Muscle layer of colon (tissue), 2 donors: ENCODE results near the gene HPGDS.
"Not testable (repeated sequence)": the region's sequence is repeated elsewhere in the genome, so short reads cannot be mapped to it uniquely, and the experiment has no call there.

Experiments
- H3K27ac ChIP-seq: one replicate; pipeline ENCODE4 v1.7.0; 2013; ENCODE audit warnings: low read depth, mild to moderate bottlenecking, low read length, moderate library complexity
- H3K27me3 ChIP-seq, 2 donors: one replicate each; pipeline ENCODE4 v1.7.0; 2013; ENCODE audit warnings: low read length in 2 of 2, mild to moderate bottlenecking in 2 of 2; ENCODE audit not compliant: insufficient read depth in 2 of 2, control insufficient read depth in 1 of 2
- H3K36me3 ChIP-seq: one replicate; pipeline ENCODE4 v1.7.0; 2013; ENCODE audit warnings: mild to moderate bottlenecking, low read length; ENCODE audit not compliant: insufficient read depth
- H3K4me1 ChIP-seq: one replicate; pipeline ENCODE4 v1.7.0; 2013; ENCODE audit warnings: mild to moderate bottlenecking, low read length; ENCODE audit not compliant: insufficient read depth
- H3K4me3 ChIP-seq, 2 donors: one replicate each; pipeline ENCODE4 v1.7.0; 2013; ENCODE audit warnings: low read length in 2 of 2, low read depth in 1 of 2, mild to moderate bottlenecking in 1 of 2, moderate library complexity in 1 of 2
- H3K9ac ChIP-seq: one replicate; pipeline ENCODE4 v1.7.0; 2013; ENCODE audit warnings: low read length
- H3K9me3 ChIP-seq: one replicate; pipeline ENCODE4 v1.7.0; 2013; ENCODE audit warnings: mild to moderate bottlenecking, low read length
- donor health status: abdominal sarcoma.
- donor health status: Adenocarcinoma of cecum.

Gene HPGDS

DNA sequence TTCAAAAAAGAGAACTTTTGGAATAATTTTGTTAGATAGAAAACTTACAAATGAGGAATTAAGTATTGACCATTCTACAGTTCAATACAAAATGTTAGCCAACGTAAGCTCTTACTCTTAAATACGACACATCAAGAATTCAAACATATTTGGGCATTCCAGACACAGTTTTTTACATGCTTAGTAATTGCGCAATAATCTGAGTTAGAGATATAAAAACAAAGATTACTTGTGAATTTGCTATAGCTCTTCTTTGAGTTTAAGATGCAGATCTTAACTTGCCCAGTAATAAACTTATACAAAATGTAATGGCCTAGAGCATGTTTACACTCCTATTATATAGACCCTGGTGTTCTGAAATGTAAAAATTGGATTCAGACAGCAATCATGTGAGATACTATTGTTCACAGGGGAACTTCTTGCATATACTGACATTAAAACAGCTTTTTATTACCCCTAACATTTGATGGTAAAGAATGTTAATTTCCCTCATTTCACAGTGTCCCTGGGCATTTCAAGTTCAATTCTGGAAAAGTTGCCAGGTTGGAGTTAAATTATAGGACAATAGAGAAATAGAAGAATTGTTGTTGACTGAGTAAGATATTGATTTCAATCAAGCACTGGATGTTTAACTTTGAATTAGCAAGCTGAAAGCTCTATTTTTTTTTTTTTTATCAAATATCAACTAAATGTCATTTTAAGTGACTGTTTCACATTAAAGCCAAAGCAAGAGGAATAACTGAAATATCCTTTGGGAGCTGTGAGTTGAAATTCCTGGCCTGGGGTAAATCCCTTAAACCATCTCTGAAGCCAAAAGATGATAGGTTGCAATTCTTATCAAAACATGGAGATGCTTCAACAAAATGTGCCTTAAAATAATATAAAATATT is 910 bp downstream of the HPGDS start:
- Histone ChIP-seq H3K4me1 (no peaks in the 10 kb centered on the region), H3K4me3 (no peak overlapping the region), H3K9ac (no peak overlapping the region), H3K36me3 (no peaks in the 10 kb centered on the region), H3K27me3 (no peaks in the 10 kb centered on the region), H3K27ac (no peak overlapping the region), H3K9me3 (no peaks in the 10 kb centered on the region)

DNA sequence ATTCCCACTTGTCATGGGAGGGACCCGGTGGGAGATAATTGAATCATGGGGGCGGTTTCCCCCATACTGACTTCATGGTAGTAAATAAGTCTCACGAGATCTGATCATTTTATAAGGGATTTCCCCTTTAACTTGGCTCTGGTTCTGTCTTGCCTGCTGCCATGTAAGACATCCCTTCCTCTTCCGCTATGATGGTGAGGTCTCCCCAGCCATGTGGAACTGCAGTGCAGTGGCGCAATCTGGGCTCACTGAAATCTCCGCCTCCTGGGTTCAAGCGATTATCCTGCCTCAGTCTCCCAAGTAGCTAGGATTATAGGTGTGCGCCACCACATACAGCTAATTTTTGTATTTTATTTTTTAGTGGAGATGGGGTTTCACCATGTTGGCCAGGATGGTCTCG is 2.9 kb downstream of the HPGDS start:
- no peak overlapping the region for H3K27ac ChIP-seq
- no peaks in the 10 kb centered on the region for H3K9me3 ChIP-seq
- no peaks in the 10 kb centered on the region for H3K27me3 ChIP-seq
- no peaks in the 10 kb centered on the region for H3K4me1 ChIP-seq
- H3K9ac ChIP-seq: no peak overlapping the region
- no peak overlapping the region for H3K4me3 ChIP-seq
- H3K36me3 ChIP-seq: no peaks in the 10 kb centered on the region

DNA sequence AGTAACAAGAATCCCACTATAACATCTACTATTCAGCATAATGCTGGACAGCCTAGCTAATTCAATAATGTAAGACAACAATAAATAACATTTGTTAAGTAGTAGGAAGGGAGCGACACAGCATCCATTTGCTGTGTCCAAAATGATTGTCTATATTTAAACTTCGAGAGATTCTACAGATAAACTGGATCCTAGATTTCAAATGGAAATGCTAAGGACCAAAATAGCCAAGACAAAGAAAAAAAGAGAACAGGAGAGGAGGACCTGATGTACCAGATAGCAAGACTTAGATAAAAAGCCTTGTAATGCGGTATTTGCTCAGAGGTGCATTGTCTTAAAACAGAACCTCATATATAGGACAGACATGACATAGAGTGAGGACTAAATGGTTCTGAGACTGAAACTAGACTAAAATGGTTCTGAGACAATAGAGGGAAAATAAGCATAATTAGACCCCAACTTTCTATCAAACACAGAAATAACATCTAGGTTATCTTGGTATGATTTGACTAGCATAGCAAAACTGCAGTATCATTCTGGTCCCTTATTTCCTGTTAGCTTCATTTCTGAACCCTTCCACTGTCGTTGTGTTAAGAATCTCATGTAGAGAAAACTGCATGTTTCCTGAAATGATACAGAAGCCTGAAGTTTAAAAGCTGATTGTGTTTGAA is 3.8 kb downstream of the HPGDS start:
- no peak overlapping the region for H3K4me3 ChIP-seq
- no peak overlapping the region for H3K9ac ChIP-seq
- no peak overlapping the region for H3K27ac ChIP-seq
- no peaks in the 10 kb centered on the region for H3K9me3 ChIP-seq
- no peaks in the 10 kb centered on the region for H3K4me1 ChIP-seq
- no peaks in the 10 kb centered on the region for H3K27me3 ChIP-seq
- H3K36me3 ChIP-seq: no peaks in the 10 kb centered on the region

DNA sequence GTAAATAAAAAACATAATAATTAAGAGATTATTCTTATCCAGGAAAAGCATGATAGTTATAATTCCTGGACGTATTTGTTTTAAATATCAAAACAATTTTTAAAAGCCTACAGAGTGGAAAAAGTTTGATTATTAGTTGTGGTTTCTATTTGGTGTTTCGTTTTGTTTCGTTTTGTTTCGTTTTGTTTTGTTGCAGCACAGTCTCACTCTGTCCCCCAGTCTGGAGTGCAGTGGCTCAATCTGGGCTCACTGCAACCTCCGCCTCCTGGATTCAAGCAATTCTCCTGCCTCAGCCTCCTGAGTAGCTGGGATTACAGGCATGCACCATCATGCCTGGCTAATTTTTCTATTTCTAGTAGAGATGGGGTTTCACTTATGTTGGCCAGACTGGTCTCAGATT is 5.8 kb downstream of the HPGDS start:
- H3K9ac ChIP-seq, H3K36me3 ChIP-seq, H3K4me1 ChIP-seq, H3K4me3 ChIP-seq, H3K9me3 ChIP-seq, H3K27me3 ChIP-seq, H3K27ac ChIP-seq: not testable (repeated sequence)

DNA sequence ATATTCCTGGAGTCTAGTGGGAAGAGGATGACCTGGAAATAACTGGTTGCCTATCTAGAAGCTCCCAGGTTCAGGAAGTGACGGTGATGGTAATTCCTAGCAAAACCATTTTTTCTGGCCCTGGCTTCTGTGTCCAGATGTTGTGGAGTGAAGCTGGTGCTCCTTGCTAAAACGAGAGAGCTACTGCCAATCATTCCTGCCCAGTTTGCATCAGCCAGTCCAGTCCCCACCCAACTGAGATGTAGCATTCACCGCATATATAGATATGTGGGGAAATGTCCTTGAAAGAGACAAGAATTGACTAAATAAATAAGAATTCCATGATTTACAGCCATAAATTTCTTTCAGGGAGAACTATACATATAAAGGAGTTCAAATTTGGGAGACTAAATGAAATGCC is 6.3 kb downstream of the HPGDS start:
- H3K4me3 ChIP-seq: no peak overlapping the region
- no peak overlapping the region for H3K27ac ChIP-seq
- no peaks in the 10 kb centered on the region for H3K27me3 ChIP-seq
- no peaks in the 10 kb centered on the region for H3K9me3 ChIP-seq
- H3K4me1 ChIP-seq: no peaks in the 10 kb centered on the region
- no peak overlapping the region for H3K9ac ChIP-seq
- no peaks in the 10 kb centered on the region for H3K36me3 ChIP-seq

DNA sequence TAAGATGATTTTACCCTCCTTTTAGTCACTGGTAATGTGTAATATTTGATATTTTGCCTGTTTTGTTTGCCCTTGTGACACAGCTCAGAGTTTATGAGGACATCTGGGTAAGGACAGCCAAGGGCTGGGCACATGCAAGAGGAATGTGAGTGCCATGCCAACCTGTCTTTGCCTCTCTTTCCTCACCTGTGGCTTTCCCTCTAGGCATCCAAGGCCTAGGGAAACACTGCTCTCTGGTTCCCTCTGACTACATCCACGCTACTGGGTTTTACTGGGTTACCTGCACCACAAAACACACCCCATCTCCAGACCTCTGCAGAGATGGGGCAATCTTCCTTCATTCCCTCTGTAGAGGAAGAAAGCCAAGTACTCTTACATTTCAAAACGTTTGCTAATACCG is 7.7 kb downstream of the HPGDS start:
- Histone ChIP-seq H3K27ac (no peak overlapping the region), H3K9ac (no peak overlapping the region), H3K36me3 (no peaks in the 10 kb centered on the region), H3K9me3 (no peaks in the 10 kb centered on the region), H3K4me1 (no peaks in the 10 kb centered on the region), H3K4me3 (no peak overlapping the region), H3K27me3 (no peaks in the 10 kb centered on the region)

DNA sequence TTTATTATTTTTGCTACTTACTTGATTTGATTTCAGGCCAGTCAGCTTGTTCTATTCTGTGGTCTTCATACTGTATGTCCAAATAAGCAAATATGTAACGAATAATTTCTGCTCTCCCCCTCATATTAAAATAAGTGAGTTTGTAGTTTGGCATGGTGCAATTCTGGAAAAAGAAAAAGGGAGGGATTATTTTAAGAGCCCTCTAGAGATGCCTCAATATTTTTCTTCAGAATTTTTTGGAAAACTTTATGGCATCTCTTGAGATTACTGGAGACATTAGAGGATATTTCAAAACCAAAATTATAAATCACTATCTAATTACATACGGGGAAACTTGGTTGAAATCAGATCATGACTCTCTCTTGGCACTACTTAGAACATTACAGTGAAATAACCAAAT is 8.2 kb downstream of the HPGDS start:
- Histone ChIP-seq H3K27me3 (no peaks in the 10 kb centered on the region), H3K9ac (no peak overlapping the region), H3K36me3 (no peaks in the 10 kb centered on the region), H3K27ac (no peak overlapping the region), H3K4me3 (no peak overlapping the region), H3K9me3 (no peaks in the 10 kb centered on the region), H3K4me1 (no peaks in the 10 kb centered on the region)

DNA sequence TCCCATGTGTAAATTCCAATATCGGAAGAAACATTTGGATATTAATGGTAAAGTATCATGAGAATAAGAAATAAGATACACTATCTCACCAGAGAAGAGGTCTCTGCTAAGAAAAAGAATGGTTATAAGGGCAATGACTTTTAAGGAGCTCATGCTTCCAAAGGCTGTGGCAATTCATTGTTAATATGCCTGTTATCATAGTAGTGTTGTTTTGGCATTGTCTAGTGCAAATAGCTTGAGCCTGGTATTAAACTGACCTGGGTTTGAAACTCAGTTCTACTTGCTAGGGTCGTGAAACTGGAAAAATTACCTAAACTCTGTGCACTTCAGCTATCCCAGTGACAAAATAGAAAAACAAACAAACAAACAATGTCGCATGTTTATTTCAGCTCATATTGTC is 8.8 kb downstream of the HPGDS start:
- Histone ChIP-seq H3K27ac (no peak overlapping the region), H3K9ac (no peak overlapping the region)

DNA sequence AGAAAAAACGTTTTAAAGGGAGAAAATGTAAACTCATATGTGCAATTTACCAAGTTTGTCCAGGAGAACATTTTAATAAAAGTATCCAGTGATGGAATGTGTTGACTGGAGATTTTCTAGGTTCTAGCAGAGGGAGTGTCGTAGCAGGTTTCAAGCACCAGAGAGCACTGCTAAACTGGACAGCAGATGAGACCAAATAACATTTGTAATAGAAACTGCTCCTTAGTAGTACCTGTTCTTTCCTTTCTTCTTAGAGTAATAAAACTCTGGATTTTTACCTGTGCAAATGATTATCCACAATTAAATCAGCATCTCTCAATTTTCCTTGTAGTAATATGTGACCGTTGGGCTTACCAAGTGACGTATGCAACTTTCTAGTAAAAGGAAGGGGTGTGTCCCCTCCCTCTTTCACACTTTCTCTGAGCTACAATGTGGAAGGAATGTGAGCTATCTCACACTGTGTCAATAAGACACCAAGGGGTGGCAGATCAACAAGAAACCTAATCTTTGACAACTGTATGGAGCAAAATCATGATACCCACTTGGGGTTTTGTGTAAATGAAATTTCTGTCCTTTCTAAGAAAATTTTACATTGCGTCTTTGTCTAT is 9.5 kb downstream of the HPGDS start:
- H3K4me1 ChIP-seq: no peaks in the 10 kb centered on the region
- no peak overlapping the region for H3K27ac ChIP-seq
- no peaks in the 10 kb centered on the region for H3K36me3 ChIP-seq
- no peak overlapping the region for H3K4me3 ChIP-seq
- no peaks in the 10 kb centered on the region for H3K9me3 ChIP-seq
- no peak overlapping the region for H3K9ac ChIP-seq
- H3K27me3 ChIP-seq: no peaks in the 10 kb centered on the region

More for the DNA sequence above, 8.8 kb downstream of the HPGDS start:
- H3K9me3 ChIP-seq: no peaks in the 10 kb centered on the region
- no peaks in the 10 kb centered on the region for H3K36me3 ChIP-seq
- no peaks in the 10 kb centered on the region for H3K27me3 ChIP-seq
- no peaks in the 10 kb centered on the region for H3K4me1 ChIP-seq
- H3K4me3 ChIP-seq: no peak overlapping the region

DNA sequence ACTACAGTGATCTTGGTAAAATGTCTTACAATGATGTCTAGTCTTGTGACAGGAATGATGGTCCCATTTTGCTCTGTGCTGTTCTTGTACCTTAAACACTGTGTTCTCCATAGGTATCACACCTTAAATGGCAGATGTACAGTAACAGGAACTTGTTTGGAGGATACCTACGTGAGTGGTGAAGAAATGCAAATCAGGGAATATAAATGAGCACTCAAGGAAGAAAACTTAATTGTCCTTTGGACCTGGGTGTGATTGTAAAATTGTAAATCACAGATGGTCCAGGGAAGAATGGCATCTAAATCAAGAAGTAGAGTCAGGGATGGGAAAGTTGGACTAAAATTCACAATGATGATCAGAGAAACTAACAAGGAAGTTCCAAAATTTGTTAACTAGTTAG is 12.7 kb downstream of the HPGDS start:
- no peaks in the 10 kb centered on the region for H3K27me3 ChIP-seq
- H3K4me3 ChIP-seq: no peak overlapping the region
- H3K4me1 ChIP-seq: no peaks in the 10 kb centered on the region
- H3K27ac ChIP-seq: no peak overlapping the region
- no peak overlapping the region for H3K9ac ChIP-seq
- H3K9me3 ChIP-seq: no peaks in the 10 kb centered on the region
- H3K36me3 ChIP-seq: no peaks in the 10 kb centered on the region

DNA sequence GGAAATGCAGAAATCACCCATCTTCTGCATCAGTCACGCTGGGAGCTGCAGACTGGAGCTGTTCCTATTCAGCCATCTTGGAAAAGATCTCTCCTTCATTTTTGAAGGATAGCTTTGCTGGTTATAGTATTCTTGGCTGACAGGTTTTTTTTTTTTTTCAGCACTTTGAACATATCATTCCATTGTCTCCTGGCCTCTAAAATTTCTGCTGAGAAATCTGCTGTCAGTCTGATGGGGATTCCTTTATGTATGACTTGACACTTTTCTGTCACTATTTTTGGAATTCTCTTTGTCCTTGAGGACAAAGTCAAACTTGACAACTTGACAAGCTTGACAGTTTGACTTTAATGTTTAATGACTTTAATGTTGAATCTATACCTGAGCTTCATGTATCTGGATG is 16.8 kb downstream of the HPGDS start:
- H3K4me1 ChIP-seq: no peaks in the 10 kb centered on the region
- H3K4me3 ChIP-seq: no peak overlapping the region
- H3K9ac ChIP-seq: no peak overlapping the region
- H3K36me3 ChIP-seq: no peaks in the 10 kb centered on the region
- no peaks in the 10 kb centered on the region for H3K27me3 ChIP-seq
- no peaks in the 10 kb centered on the region for H3K9me3 ChIP-seq
- no peak overlapping the region for H3K27ac ChIP-seq
